HepG2 (cell line): ENCODE results near the gene RAB1B. TPM values are rescaled to one million over a fixed set of nuclear protein-coding genes. Genes with fewer than 3 reads are reported as not detected.

Experiments
- ERF ChIP-seq: IDR thresholded peaks from 2 replicates; pipeline ENCODE4 v1.6.1; 2018; ENCODE audit warnings: missing biosample characterization, missing genetic modification reagents
- FOXO1 ChIP-seq: sonication (generic); formaldehyde crosslinking; IDR thresholded peaks from 2 replicates; pipeline ENCODE4 v1.4.0; 2020; ENCODE audit warnings: missing genetic modification reagents
- JUN ChIP-seq: sonication (generic); formaldehyde crosslinking; IDR thresholded peaks from 2 replicates; pipeline ENCODE4 v1.4.0; 2020; ENCODE audit warnings: mild to moderate bottlenecking, missing genetic modification reagents
- MAFF ChIP-seq: IDR thresholded peaks from 2 replicates; pipeline ENCODE4 v1.6.1; 2011; ENCODE audit warnings: low read depth, low read length, improper control_type of control experiment
- NFYC ChIP-seq: IDR thresholded peaks from 2 replicates; pipeline ENCODE4 v1.6.1; 2016; ENCODE audit warnings: missing genetic modification reagents, missing compliant biosample characterization
- NONO ChIP-seq, 2 experiments: fragments of 450-650 bp in 1 of 2; sonication (generic) in 1 of 2; formaldehyde crosslinking in 1 of 2; IDR thresholded peaks in 1 of 2; conservative IDR thresholded peaks in 1 of 2; 2 replicates each; pipeline versions ENCODE4 v1.6.1 to v1.8.0; 2017 to 2022; ENCODE audit warnings: mild to moderate bottlenecking in 1 of 2, missing genetic modification reagents in 1 of 2, moderate library complexity in 1 of 2
- SALL1 ChIP-seq: sonication (generic); formaldehyde crosslinking; IDR thresholded peaks from 2 replicates; pipeline ENCODE4 v1.8.0; 2022; ENCODE audit warnings: mild to moderate bottlenecking, missing genetic modification reagents
- SOX5 ChIP-seq: IDR thresholded peaks from 2 replicates; pipeline ENCODE4 v1.6.1; 2016; ENCODE audit warnings: borderline replicate concordance
- ZFP90 ChIP-seq: sonication (generic); formaldehyde crosslinking; IDR thresholded peaks from 2 replicates; pipeline ENCODE4 v1.8.0; 2022; ENCODE audit warnings: missing genetic modification reagents, mild to moderate bottlenecking, inconsistent platforms, borderline replicate concordance
- ZKSCAN5 ChIP-seq: sonication (generic); formaldehyde crosslinking; IDR thresholded peaks from 2 replicates; pipeline ENCODE4 v1.5.1; 2020; ENCODE audit warnings: mild to moderate bottlenecking, missing genetic modification reagents
- ZNF138 ChIP-seq: sonication (generic); formaldehyde crosslinking; IDR thresholded peaks from 2 replicates; pipeline ENCODE4 v1.5.0; 2020; ENCODE audit warnings: mild to moderate bottlenecking, low read depth, missing genetic modification reagents
- ZNF274 ChIP-seq: sonication (generic); formaldehyde crosslinking; IDR thresholded peaks from 2 replicates; pipeline ENCODE4 v1.5.1; 2020; ENCODE audit warnings: mild to moderate bottlenecking, missing genetic modification reagents
- ZNF451 ChIP-seq: sonication (generic); formaldehyde crosslinking; IDR thresholded peaks from 2 replicates; pipeline ENCODE4 v1.5.0; 2020; ENCODE audit warnings: mild to moderate bottlenecking, missing genetic modification reagents
- ZNF556 ChIP-seq: sonication (generic); formaldehyde crosslinking; IDR thresholded peaks from 2 replicates; pipeline ENCODE4 v1.4.0; 2020; ENCODE audit warnings: mild to moderate bottlenecking, missing genetic modification reagents, borderline replicate concordance
- ZNF777 ChIP-seq: sonication (generic); formaldehyde crosslinking; IDR thresholded peaks from 2 replicates; pipeline ENCODE4 v1.4.0; 2020; ENCODE audit warnings: missing genetic modification reagents
- ZNF841 ChIP-seq: sonication (generic); formaldehyde crosslinking; IDR thresholded peaks from 2 replicates; pipeline ENCODE4 v1.8.1; 2023; ENCODE audit warnings: missing genetic modification reagents, borderline replicate concordance
- polyA plus RNA-seq, 8 experiments: library from polyadenylated mRNA; depleted of rRNA in 3 of 8; stranded (reverse) in 7 of 8; unstranded in 1 of 8; fragments of >200 nt; fragmentation: Illumina TruSeq in 4 of 8; extraction: Trizol in 4 of 8; gene quantifications; 2 replicates each; pipeline versions ENCODE4 v1.2.1 to v1.2.3, GENCODE V29; 2011 to 2016; ENCODE audit warnings: low read depth in 4 of 8, missing spikeins in 1 of 8, mixed read lengths in 1 of 8; ENCODE audit not compliant: insufficient read depth in 1 of 8
- total RNA-seq, 5 experiments: library from RNA; depleted of rRNA; stranded (reverse); fragments of >200 nt; fragmentation: Illumina TruSeq; extraction: Trizol; gene quantifications; 2 replicates each; pipeline ENCODE4 v1.2.3, GENCODE V29; 2016; ENCODE audit warnings: low read depth in 1 of 5
- TF ChIP-seq, protein P1 (sequence below): IDR thresholded peaks from 2 replicates; pipeline ENCODE4 v1.6.1; 2016; ENCODE audit warnings: low read depth, missing genetic modification reagents, missing compliant biosample characterization
- TF ChIP-seq, protein P2 (sequence below): sonication (generic); formaldehyde crosslinking; IDR thresholded peaks from 2 replicates; pipeline ENCODE4 v1.4.0; 2020; ENCODE audit warnings: missing genetic modification reagents; ENCODE audit errors: not compliant biosample characterization
- TF ChIP-seq, protein P3 (sequence below): sonication (generic); formaldehyde crosslinking; IDR thresholded peaks from 2 replicates; pipeline ENCODE4 v1.5.0; 2020; ENCODE audit warnings: mild to moderate bottlenecking, missing genetic modification reagents, moderate library complexity
- TF ChIP-seq, protein P4 (sequence below): sonication (generic); formaldehyde crosslinking; IDR thresholded peaks from 2 replicates; pipeline ENCODE4 v1.5.1; 2020; ENCODE audit warnings: mild to moderate bottlenecking, missing genetic modification reagents, borderline replicate concordance

The RAB1B gene
- total and polyA plus RNA-seq, 2 of the 13 experiments (the other 11 are each of a cell fraction or from before 2014, with no cell fraction given) = 77.9 to 87.9 TPM

DNA sequence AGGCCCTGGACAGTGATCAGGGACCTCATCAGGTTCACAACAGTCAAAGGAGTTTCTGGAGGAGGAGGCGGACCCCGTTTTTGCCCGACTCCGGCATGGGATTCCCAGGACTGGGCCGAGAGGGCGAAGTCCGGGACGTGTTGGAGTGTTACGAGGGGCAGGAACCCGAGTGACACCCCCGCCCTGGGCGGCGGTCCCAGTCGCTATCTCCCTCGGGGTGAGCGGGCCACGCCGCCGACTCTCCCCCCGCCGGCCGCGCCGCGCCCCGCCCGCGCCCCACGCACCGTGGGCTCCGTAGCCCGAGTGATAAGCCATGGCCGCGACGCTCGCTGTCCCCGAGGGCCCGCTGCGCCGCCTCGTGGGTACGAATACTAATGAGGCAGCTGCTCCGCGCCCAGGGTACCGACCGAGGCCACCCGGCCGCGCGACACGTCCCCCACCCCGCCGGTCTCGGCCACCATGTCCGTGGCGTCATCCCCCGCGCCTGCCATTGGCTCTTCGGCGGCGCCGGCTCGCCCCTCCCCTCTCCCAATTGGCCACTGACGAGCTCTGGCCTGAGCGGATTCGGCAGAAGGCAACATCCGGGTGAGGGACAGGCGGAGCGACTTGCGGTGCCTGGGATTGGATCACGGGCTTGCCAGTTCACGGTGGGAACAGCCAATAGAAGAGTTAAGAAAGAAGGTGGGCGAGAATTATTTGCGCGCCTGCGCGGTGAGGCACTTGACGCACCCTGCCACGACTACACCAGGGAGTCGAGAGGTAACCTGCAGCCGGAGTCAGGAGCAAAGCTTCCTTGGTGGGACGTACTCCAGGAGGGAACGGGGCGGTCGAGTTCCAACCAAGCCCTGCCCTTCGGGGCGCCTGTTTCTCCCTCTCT lies 20.5 kb downstream of the RAB1B start, which contains the start of gene YIF1A (continued):
- TF ChIP-seq, protein P1, sequence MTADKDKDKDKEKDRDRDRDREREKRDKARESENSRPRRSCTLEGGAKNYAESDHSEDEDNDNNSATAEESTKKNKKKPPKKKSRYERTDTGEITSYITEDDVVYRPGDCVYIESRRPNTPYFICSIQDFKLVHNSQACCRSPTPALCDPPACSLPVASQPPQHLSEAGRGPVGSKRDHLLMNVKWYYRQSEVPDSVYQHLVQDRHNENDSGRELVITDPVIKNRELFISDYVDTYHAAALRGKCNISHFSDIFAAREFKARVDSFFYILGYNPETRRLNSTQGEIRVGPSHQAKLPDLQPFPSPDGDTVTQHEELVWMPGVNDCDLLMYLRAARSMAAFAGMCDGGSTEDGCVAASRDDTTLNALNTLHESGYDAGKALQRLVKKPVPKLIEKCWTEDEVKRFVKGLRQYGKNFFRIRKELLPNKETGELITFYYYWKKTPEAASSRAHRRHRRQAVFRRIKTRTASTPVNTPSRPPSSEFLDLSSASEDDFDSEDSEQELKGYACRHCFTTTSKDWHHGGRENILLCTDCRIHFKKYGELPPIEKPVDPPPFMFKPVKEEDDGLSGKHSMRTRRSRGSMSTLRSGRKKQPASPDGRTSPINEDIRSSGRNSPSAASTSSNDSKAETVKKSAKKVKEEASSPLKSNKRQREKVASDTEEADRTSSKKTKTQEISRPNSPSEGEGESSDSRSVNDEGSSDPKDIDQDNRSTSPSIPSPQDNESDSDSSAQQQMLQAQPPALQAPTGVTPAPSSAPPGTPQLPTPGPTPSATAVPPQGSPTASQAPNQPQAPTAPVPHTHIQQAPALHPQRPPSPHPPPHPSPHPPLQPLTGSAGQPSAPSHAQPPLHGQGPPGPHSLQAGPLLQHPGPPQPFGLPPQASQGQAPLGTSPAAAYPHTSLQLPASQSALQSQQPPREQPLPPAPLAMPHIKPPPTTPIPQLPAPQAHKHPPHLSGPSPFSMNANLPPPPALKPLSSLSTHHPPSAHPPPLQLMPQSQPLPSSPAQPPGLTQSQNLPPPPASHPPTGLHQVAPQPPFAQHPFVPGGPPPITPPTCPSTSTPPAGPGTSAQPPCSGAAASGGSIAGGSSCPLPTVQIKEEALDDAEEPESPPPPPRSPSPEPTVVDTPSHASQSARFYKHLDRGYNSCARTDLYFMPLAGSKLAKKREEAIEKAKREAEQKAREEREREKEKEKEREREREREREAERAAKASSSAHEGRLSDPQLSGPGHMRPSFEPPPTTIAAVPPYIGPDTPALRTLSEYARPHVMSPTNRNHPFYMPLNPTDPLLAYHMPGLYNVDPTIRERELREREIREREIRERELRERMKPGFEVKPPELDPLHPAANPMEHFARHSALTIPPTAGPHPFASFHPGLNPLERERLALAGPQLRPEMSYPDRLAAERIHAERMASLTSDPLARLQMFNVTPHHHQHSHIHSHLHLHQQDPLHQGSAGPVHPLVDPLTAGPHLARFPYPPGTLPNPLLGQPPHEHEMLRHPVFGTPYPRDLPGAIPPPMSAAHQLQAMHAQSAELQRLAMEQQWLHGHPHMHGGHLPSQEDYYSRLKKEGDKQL (CRISPR knock-in tag) = no peak
- TF ChIP-seq, protein P2, sequence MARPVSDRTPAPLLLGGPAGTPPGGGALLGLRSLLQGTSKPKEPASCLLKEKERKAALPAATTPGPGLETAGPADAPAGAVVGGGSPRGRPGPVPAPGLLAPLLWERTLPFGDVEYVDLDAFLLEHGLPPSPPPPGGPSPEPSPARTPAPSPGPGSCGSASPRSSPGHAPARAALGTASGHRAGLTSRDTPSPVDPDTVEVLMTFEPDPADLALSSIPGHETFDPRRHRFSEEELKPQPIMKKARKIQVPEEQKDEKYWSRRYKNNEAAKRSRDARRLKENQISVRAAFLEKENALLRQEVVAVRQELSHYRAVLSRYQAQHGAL = no peak
- TF ChIP-seq SOX5 (peak; percentile 19; the same call in 1 of the 2 replicates), ZFP90 (peak; percentile 46; the same call in 1 of the 2 replicates), ZKSCAN5 (CRISPR knock-in tag) (no peak), ZNF138 (CRISPR knock-in tag) (no peak), ZNF556 (CRISPR knock-in tag) (no peak), NONO (IDR thresholded peaks at IDR 0.05) (no peak), NONO (CRISPR knock-in tag; conservative IDR thresholded peaks at IDR 0.05) (peak; percentile 14), SALL1 (peak; percentile 69), ERF (peak; percentile 59), NFYC (peak; percentile 100), FOXO1 (CRISPR knock-in tag) (0 out of 2 replicates have a peak, but pooled peaks have one; percentile 12), ZNF841 (CRISPR knock-in tag) (no peak), ZNF777 (CRISPR knock-in tag) (no peak; the same call in 1 of the 2 replicates), JUN (CRISPR knock-in tag) (peak; percentile 65), ZNF274 (no peak), MAFF (no peak), ZNF451 (CRISPR knock-in tag) (no peak; the same call in 1 of the 2 replicates)
- TF ChIP-seq, protein P3, sequence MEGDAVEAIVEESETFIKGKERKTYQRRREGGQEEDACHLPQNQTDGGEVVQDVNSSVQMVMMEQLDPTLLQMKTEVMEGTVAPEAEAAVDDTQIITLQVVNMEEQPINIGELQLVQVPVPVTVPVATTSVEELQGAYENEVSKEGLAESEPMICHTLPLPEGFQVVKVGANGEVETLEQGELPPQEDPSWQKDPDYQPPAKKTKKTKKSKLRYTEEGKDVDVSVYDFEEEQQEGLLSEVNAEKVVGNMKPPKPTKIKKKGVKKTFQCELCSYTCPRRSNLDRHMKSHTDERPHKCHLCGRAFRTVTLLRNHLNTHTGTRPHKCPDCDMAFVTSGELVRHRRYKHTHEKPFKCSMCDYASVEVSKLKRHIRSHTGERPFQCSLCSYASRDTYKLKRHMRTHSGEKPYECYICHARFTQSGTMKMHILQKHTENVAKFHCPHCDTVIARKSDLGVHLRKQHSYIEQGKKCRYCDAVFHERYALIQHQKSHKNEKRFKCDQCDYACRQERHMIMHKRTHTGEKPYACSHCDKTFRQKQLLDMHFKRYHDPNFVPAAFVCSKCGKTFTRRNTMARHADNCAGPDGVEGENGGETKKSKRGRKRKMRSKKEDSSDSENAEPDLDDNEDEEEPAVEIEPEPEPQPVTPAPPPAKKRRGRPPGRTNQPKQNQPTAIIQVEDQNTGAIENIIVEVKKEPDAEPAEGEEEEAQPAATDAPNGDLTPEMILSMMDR (CRISPR knock-in tag) = peak; percentile 61
- TF ChIP-seq, protein P4, sequence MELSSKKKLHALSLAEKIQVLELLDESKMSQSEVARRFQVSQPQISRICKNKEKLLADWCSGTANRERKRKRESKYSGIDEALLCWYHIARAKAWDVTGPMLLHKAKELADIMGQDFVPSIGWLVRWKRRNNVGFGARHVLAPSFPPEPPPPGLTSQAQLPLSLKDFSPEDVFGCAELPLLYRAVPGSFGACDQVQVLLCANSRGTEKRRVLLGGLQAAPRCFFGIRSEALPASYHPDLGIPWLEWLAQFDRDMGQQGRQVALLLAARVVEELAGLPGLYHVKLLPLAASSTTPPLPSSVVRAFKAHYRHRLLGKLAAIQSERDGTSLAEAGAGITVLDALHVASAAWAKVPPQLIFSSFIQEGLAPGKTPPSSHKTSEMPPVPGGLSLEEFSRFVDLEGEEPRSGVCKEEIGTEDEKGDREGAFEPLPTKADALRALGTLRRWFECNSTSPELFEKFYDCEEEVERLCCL (CRISPR knock-in tag) = no peak
